ENCODE results near the gene ACTL10. TPM values are rescaled to one million over a fixed set of nuclear protein-coding genes. Genes with fewer than 3 reads are reported as not detected.

ACTL10 gene
- total RNA-seq, 1 experiment from 2014 or later: 0.85 TPM

DNA sequence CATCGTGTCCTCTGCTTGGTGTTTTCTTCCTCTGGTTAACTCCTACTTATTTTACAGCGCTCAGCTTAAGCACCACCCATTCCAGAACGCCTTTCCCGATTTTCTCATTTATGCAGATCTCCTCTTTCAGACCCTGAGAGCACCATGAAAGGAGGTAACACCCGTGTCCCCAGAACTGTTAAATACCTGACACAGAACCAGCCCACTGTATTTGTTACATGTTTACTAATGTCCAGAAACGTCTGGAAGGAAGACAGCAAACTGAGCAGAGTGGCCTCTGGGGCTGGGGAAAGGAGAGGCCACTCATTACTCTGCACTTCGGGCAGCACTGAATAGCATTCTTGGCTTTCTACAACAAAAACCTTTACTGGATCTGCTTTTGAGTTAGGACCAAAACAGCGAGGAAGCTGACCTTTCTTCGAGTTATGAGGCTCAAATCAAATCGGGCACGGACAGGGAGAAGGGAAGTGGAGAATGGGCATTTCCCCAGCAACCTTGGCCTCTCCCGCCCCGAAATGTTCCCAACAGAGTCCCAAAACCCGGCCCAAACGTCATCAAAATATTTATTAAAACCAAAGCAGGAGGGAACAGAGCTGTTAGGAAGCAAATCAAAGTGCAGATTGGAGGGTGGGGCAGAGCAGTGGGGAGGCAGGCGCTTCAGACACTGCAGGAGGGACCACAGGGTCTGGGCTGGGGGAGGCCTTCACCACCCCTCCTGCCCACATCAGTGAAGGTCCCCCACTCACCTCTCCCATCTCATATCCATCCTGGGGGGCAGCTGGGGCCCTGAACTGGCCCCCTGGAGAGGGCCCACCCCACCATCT, 8.6 kb downstream of the ACTL10 start:
- BruUV-seq (replicated peaks): no TSS peak
- TF ChIP-seq, protein P1, sequence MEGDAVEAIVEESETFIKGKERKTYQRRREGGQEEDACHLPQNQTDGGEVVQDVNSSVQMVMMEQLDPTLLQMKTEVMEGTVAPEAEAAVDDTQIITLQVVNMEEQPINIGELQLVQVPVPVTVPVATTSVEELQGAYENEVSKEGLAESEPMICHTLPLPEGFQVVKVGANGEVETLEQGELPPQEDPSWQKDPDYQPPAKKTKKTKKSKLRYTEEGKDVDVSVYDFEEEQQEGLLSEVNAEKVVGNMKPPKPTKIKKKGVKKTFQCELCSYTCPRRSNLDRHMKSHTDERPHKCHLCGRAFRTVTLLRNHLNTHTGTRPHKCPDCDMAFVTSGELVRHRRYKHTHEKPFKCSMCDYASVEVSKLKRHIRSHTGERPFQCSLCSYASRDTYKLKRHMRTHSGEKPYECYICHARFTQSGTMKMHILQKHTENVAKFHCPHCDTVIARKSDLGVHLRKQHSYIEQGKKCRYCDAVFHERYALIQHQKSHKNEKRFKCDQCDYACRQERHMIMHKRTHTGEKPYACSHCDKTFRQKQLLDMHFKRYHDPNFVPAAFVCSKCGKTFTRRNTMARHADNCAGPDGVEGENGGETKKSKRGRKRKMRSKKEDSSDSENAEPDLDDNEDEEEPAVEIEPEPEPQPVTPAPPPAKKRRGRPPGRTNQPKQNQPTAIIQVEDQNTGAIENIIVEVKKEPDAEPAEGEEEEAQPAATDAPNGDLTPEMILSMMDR (conservative IDR thresholded peaks at IDR 0.05): no peak
- no peak for TF ChIP-seq EZH2 (IDR thresholded peaks at IDR 0.05; ENCODE audit: low read depth)
- Histone ChIP-seq H3K27me3 (ENCODE audit: insufficient read depth, low read depth) (no peaks in the 10 kb centered on the region), H3F3A (ENCODE audit: insufficient read depth, low read depth) (peaks cover 29% of the 10 kb centered on the region; the same call in 1 of the 2 replicates), H2AFZ (no peak overlapping the region), H3K79me2 (ENCODE audit: low read depth) (peaks cover 33% of the 10 kb centered on the region), H3K4me3 (peak overlapping the region; percentile 96; the same call in 1 of the 2 replicates), H3K4me1 (replicated peaks; ENCODE audit: insufficient read depth) (peaks cover 16% of the 10 kb centered on the region; the same call in 1 of the 2 replicates), H3K9me3 (ENCODE audit: insufficient read depth, low read depth) (no peaks in the 10 kb centered on the region), H3K27ac (no peak overlapping the region), H3K9me2 (ENCODE audit: insufficient read depth) (no peaks in the 10 kb centered on the region), H3K4me2 (peak overlapping the region; percentile 84; the same call in 1 of the 2 replicates), H4K20me1 (ENCODE audit: insufficient read depth) (no peaks in the 10 kb centered on the region), H3K36me3 (ENCODE audit: low read depth) (no peaks in the 10 kb centered on the region)
- POLR2A ChIA-PET (ENCODE audit: unreplicated experiment): interaction anchor here (0.6 kb wide), 2 partner anchors 57 to 78 kb away, joined by 4 to 6 read pairs; no protein-coding TSS in a partner anchor
- intact Hi-C loops (cut with micrococcal nuclease; ENCODE audit: unreplicated experiment): no loop called here
- CTCF ChIA-PET: no interaction called here
- DNase-seq: no peak

DNA sequence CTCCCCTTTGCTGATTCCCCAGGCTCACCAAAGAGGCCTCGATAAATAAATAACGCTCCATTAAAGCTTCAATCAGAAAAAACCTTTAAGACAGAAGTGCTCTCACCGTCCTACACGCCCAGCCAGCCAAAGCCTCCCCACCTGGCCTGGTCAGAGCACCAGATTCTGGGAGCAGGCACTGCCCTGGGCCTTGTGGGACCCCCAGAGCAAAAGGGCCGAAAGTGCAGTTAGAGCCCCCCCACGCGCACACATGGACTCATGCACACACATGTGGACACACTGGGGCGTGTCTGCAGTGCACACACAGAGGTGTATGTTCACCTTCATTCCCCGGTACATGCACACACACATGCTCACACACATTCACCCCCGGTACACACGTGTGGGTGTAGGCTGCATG, 9.4 kb downstream of the ACTL10 start:
- H3K4me2 ChIP-seq: no peak overlapping the region
- no TSS peak for BruUV-seq (replicated peaks)
- no peak overlapping the region for H3K27ac ChIP-seq
- H3F3A ChIP-seq (ENCODE audit: insufficient read depth, low read depth): peaks cover 30% of the 10 kb centered on the region; the same call in 1 of the 2 replicates
- H3K9me2 ChIP-seq (ENCODE audit: insufficient read depth): no peaks in the 10 kb centered on the region
- TF ChIP-seq, protein P1 (conservative IDR thresholded peaks at IDR 0.05): no peak
- no peak for TF ChIP-seq EZH2 (IDR thresholded peaks at IDR 0.05; ENCODE audit: low read depth)
- intact Hi-C loops (cut with micrococcal nuclease; ENCODE audit: unreplicated experiment): no loop called here
- H3K27me3 ChIP-seq (ENCODE audit: insufficient read depth, low read depth): no peaks in the 10 kb centered on the region
- no peak overlapping the region for H3K4me3 ChIP-seq
- CTCF ChIA-PET: interaction anchor here (0.6 kb wide), 1 partner anchor 222 kb away, joined by 6 read pairs; no protein-coding TSS in a partner anchor
- peaks cover 28% of the 10 kb centered on the region for H3K79me2 ChIP-seq (ENCODE audit: low read depth)
- H2AFZ ChIP-seq: no peak overlapping the region
- H4K20me1 ChIP-seq (ENCODE audit: insufficient read depth): no peaks in the 10 kb centered on the region
- peaks cover 16% of the 10 kb centered on the region; the same call in 1 of the 2 replicates for H3K4me1 ChIP-seq (replicated peaks; ENCODE audit: insufficient read depth)
- peak in 1 of 2 experiments; percentile 1 for DNase-seq
- POLR2A ChIA-PET (ENCODE audit: unreplicated experiment): no interaction called here
- no peaks in the 10 kb centered on the region for H3K36me3 ChIP-seq (ENCODE audit: low read depth)
- no peaks in the 10 kb centered on the region for H3K9me3 ChIP-seq (ENCODE audit: insufficient read depth, low read depth)

DNA sequence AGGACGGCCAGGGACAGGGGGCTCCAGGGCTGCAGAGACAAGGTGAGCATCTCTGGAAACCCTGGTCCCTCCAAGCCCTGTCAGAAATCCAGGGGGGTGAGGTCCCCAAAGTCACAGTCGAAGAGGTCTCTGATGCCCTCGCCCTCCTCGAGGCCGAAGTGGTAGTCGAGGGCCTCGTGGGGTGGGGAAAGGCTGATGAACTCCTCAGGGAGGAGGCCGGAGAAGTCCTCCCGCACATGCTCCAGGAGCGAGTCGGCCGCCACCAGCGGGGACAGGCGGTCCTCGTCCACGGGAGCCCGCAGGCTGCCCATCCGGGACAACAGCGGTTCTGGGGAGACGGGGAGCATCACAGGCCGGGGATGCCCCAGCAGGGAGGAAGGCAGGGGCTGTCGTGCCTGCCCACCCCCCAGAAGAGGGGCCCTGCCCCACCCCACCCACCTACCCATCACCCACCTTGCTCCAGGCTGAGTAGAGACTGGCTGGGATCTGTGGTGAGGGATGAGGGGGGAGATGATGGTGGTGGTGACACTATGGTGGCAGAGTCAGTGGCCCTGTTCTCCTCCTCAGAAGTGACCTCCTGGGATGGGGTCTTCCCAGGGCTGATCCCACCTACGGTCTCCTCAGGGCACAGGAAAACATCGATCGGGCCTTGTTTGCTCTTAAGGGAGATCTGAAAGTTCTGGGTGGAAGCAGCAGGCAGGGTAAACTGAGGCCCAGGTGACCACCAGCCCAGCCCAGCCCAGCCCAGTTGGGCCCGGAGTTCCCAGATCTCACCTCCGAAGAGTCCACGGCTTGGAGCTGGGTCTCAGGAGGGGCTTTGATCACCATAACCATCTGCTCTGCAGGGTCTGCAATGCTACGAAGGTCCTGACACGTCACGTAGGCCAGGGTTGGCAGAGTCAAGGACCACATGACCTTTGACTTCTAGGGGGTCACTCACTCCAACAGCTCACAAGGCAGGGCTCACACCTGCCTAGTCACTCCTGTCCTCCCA, 10.2 kb downstream of the ACTL10 start:
- TF ChIP-seq, protein P1 (conservative IDR thresholded peaks at IDR 0.05): no peak
- no peak for TF ChIP-seq EZH2 (IDR thresholded peaks at IDR 0.05; ENCODE audit: low read depth)
- Histone ChIP-seq H3K27ac (no peak overlapping the region), H3F3A (ENCODE audit: insufficient read depth, low read depth) (peaks cover 23% of the 10 kb centered on the region; the same call in 1 of the 2 replicates), H3K9me2 (ENCODE audit: insufficient read depth) (no peaks in the 10 kb centered on the region), H2AFZ (no peak overlapping the region), H3K79me2 (ENCODE audit: low read depth) (peaks cover 21% of the 10 kb centered on the region), H3K36me3 (ENCODE audit: low read depth) (no peaks in the 10 kb centered on the region), H3K4me2 (no peak overlapping the region), H4K20me1 (ENCODE audit: insufficient read depth) (no peaks in the 10 kb centered on the region), H3K9me3 (ENCODE audit: insufficient read depth, low read depth) (no peaks in the 10 kb centered on the region), H3K4me1 (replicated peaks; ENCODE audit: insufficient read depth) (peaks cover 16% of the 10 kb centered on the region; the same call in 1 of the 2 replicates), H3K4me3 (no peak overlapping the region), H3K27me3 (ENCODE audit: insufficient read depth, low read depth) (no peaks in the 10 kb centered on the region)
- intact Hi-C loops (cut with micrococcal nuclease; ENCODE audit: unreplicated experiment): no loop called here
- ChIA-PET CTCF (no interaction called here), POLR2A (ENCODE audit: unreplicated experiment) (interaction anchor here (0.6 kb wide), 1 partner anchor 10 kb away, joined by 3 read pairs; the partner anchor contains the start of gene ACTL10)
- no TSS peak for BruUV-seq (replicated peaks)
- peak in 1 of 2 experiments; percentile 15 for DNase-seq
